ENCODE results near the gene WDR86.

The WDR86 gene

DNA sequence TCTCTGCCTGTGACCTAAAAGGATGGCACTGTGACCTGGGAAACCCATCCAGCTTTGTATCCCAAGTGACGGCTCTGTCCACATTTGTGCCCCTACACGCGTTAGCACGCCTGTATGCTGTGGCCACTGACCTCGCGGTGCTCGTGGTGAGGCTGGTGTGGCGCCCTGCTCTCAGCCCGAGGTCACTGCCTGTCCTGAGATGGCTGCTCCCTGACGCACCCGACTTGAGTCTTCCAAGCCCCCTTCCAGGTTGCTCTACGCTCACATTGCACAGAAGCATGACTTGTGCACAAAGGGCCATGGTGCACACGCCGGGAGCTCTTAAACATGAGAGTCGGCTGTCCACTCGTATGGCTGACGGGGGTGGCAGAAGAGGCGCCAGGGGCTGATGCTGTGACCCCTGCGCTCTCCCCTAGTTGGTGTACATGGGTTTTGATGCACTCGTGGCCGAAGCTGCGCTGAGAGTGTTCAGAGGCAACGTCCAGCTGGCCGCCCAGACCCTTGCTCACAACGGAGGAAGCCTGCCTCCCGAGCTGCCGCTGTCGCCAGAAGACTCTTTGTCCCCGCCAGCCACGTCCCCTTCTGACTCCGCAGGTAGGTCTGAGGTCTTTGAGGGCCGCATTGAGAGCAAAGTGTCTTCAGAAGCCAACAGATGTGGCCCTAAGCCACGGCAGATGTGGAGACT, 33.5 kb downstream of the WDR86 start:
- no peak for DNase-seq

DNA sequence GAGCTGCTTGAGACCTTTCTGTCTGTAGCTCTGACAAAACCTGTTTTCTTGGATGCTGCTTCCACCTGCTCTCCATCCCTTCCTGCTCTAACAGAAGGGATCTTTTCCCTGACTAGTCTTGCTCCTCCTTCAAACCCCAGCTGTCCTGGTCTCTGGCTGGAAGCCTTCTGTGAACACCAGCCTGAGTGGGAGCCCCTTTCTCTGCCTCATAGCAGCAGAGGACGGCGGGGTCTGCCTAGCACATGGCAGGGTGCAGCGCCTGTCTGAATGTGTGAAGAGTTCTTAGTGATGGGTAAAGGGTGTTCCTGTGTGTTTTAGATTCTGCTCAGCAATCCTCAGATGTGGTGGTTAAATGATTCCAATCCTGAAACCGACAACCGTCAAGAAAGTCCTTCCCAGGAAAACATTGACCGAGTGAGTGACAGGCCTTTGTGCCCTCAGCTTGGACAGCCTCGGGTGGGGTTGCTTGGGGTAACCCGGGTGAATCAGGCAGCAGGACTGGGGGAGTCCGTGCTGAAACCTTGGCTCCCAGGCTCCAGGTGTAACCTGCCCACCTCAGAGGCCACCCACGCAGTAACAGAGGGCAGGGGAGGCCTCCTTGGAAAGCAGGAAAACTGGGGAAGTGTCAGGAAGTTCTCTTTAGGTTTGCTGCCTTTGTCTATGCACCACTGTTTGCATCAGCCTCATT, 34.2 kb downstream of the WDR86 start:
- no peak for DNase-seq

GRCh38 chr7:151374726-151375125, 35.1 kb downstream of the WDR86 start:
- DNase-seq: no peak

DNA sequence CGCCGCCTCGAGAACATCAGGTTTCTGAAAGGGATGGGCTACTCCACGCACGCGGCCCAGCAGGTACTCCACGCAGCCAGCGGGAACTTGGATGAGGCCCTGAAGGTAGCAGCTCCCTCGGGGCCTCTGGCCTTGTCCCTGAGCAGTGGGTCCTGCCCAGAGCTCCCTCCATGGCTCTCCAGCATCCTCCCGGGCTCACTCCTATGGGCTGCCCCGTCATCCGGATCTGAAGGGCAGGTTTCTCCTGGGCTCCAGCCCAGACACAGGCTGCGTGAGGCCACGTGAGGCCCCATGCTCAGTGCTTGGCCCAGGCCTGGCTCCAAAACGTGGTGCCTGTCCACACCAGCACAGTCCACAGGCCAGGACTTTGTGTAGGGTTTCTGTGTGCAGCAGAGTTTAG, 35.7 kb downstream of the WDR86 start:
- no peak for DNase-seq

DNA sequence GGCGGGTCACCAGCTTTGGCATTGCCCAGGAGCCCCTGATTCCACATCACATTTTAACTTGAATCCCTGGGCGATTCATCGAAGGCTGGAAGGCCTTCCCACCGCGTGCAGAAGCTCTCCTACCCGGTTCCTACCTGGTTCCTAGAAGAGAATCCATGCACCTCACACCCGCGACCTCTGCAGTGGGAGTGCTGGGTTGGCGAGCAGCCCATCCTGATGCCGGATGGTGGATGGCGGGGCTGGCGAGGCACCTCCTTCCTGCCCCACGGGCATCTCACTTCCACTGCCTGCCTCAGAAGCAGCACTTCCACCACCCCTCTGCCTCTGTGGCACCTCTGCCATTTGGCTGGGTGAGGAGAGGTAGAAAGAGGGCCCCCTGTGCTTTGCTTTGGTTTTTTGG, 36.2 kb downstream of the WDR86 start:
- no peak for DNase-seq

- no peak for DNase-seq
Measured at GRCh38 chr7:151372612-151373265, 37.1 kb downstream of the WDR86 start.

DNA sequence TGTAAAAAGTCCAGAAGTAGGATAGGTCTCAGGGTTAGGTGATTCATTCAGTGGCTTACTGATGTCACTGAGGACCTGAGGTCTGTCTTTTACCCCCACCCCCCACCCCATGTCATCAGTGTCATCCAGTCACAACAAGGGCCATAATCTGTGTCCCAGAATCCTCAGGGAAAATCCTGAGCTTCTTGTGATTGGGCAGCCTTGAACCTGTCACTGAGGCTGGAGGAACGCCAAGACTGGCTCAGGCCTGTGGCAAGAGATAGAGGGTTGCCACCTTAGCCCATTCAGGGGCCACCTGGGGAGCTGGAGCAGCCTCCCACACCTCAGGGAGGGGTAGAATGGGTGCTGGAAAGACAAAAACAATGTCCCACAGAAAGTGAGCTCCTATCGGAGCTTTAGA, 38.6 kb downstream of the WDR86 start:
- DNase-seq: no peak

DNA sequence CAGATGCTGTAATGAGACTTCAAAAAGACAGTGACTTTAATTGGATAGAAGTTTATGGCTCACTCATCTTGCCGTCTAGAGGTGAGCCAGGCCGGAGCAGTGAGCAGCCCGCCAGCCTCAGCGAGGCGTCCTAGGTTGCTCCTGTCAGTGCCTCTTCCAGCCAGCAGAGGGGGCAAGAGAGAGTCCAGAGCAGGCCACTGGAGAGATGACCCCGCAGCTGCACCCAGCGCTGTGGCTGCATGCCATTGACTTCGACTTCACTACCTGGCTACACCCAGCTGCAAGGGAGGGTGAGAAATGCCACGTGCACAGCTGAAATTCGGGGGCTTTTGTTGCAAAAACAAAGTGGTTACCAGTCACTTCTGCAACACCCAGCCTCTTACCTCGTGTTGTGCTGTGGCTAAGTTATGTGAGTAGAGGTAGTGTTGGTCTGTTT, 41.7 kb downstream of the WDR86 start:
- peak; percentile 79 for DNase-seq

GRCh38 chr7:151367284-151367683, 42.6 kb downstream of the WDR86 start:
- DNase-seq: no peak

GRCh38 chr7:151366880-151367222, 43.0 kb downstream of the WDR86 start:
- DNase-seq: no peak

- DNase-seq: no peak
Measured at GRCh38 chr7:151366166-151366879, 43.5 kb downstream of the WDR86 start.

- no peak for DNase-seq
Measured at GRCh38 chr7:151363182-151363581, 46.7 kb downstream of the WDR86 start.

- DNase-seq: no peak
Measured at GRCh38 chr7:151361193-151361959, 48.5 kb downstream of the WDR86 start.

GRCh38 chr7:151352512-151352911, 57.3 kb downstream of the WDR86 start:
- no peak for DNase-seq

DNA sequence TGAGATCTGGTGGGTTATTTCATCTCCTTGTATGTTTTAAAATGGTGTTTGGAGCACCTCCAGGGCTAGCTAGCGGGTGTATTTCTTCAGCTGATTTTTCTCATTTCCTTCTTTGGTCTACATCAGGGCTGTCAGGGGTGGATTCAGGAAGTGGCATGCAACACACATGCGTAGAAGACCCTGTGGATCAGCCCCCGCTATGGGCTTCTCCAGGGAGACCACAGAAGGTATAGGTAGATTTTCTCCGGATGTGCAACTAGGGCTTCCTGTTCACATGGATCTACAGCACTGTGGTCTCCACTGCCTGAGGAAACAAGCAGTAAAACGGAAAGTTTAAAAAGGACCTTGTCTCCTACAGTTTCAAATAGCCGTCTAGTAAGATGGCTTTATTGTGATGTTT, 57.9 kb downstream of the WDR86 start:
- DNase-seq: peak; percentile 73

DNA sequence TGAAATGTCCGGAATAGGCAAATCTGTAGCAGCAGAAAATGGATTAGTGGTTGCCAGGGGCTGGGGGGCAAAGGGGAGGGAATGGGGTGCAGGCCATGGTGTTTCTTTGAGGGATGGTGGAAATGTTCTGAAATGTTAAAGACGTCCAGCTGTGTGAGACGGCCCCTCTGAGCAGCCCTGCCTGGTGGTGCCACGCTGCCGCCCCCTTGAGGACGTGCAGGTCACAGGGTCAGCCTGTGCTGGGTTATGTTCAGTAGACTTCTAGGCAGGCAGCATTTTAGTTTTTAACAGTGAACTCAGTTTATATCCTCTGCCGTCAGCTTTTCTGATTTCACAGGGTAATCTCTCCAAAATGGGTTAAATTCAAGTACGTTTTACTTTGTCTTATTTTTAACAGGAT, 58.8 kb downstream of the WDR86 start:
- peak; percentile 36 for DNase-seq

DNA sequence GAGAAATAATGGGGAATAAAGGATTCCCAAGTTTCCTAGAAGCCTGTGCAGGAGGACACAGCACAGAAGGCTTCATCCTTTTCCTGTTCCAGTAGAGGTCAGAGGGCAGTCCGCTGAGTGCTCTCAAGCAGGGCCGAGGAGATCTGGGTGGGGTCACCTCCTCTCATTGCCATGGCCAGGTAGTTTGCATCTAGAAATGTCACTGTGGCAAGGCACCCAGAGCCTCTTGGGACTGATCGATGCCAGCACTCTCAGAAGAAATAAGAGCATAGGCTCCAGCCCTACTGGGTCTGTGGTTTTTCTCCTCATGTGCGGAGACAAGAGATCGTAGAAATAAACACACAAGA, 60.4 kb downstream of the WDR86 start:
- DNase-seq: no peak

GRCh38 chr7:151348970-151349369, 60.9 kb downstream of the WDR86 start:
- no peak for DNase-seq

DNA sequence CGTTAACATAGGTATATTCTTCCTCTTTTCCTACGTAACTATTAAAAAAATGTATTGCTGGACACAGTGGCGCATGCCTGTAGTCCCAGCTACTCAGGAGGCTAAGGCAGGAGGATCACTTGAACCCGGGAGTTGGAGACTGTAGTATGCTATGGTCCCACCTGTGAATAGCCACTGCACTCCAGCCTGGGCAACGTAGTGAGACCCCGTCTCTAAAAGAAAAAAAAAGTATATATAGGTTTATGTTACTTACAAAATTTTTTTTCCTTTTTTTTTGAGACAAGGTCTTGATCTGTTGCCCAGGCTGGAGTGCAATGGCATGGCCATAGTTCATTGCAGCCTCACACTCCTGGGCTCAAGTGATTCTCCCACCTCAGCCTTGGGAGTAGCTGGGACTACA, 62.6 kb downstream of the WDR86 start:
- no peak for DNase-seq

- no peak for DNase-seq
Measured at GRCh38 chr7:151346470-151346769, 63.4 kb downstream of the WDR86 start.

- DNase-seq: no peak
Measured at GRCh38 chr7:151345576-151346469, 64.0 kb downstream of the WDR86 start.

GRCh38 chr7:151343516-151343915, 66.3 kb downstream of the WDR86 start:
- DNase-seq: no peak
